ENCODE measurements around the gene CLEC4E.
"Not testable (repeated sequence)": the region's sequence is repeated elsewhere in the genome, so short reads cannot be mapped to it uniquely, and the experiment has no call there.

The CLEC4E gene

DNA sequence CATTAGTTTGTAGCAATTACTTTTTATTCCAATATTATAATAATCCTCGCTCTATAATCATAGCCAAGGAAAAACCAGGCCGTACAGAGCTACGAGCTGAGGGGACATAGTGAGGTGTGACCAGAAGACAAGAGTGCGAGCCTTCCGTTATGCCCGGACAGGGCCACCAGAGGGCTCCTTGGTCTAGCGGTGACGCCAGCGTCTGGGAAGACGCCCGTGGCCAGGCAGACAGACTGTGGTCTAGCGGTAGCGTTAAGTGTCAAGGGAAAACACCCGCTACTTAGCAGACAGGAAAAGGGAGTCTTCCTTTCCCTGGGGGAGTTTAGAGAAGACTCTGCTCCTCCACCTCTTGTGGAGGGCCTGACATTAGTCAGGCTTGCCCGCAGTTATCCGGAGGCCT, 2.9 kb downstream of the CLEC4E start:
- not testable (repeated sequence) for DNase-seq (ENCODE audit: low spot score)

DNA sequence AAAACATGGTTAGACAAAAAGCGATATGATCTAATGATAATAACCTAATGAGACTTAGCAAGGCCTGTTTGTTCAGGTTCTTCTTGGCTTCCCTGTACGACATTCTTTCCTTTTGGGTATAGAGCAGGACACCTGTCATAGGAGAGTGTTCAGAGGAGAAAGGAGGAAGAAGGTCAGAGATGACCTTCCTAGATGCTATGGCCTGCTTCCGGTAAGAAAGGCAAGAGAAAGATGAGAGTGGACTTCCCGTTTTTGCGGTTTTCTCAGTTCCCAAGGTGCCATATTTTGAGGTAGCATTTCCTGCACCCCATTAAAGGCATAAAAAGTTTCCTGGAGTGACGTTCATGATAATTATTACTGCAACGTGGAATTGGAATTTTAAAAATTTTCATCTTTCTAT, 8.7 kb downstream of the CLEC4E start:
- DNase-seq (ENCODE audit: low spot score) = no peak

DNA sequence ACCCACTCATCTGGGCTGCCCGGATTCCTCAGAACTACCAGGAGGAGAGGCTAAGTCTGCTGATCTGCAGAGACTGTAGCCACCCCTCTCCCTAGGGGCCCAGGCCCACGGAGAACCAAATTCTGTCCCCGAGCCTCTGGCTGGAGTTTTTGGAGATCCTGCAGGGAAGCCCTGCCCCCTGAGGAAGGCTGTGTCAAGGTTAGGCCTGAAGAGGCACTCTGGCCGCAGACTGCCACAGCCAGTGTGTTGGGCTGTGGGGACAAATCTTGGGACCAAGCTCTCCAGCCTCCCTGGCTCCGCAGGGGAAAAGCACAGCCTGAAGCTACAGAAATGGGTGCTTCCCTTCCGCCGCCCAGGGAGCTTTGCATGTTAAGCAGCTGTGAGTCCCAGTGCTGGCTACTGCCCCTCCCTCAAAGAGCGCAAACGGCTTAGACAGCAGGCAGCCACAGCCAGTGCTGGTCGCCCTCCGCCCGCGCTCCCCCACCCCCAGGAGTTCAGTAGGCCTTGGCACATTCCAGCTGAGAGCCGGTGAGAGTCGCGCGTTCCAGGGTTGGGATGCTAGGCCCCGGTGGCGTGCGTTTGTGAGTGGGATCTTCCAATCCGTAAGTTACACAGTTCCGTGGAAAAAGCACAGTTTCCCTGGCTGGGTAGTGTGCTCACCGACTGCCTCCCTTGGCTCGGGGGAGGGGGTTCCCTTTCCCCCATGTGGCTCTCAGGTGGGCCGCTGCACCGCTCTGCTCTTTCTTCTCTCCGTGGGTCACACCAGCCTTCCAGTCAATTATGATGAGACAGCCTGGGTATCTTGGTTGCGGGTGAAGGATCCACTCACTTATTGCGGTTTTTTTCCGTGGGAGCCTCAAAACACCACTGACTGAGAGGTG, 13.2 kb downstream of the CLEC4E start:
- no peak for DNase-seq (ENCODE audit: low spot score)

DNA sequence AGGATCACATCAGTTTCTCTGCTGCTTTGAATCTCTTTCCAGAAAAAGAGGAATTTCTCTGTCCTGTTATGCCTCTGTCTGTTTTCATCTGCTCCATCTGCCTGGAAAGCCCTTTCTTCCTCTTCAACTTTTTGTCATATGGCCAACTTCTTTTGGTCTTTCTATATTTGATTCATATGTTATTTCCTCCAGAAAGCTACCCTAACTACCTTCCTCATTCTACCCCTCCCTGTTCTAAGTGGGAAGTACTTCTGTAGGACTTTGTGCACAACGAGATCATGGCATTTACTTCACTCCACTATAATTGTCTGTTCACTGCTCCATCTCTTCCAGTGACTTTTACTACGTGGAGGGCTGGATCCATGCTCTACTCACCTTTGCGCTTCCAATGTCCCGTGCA, 21.5 kb downstream of the CLEC4E start:
- no peak for DNase-seq (ENCODE audit: low spot score)

DNA sequence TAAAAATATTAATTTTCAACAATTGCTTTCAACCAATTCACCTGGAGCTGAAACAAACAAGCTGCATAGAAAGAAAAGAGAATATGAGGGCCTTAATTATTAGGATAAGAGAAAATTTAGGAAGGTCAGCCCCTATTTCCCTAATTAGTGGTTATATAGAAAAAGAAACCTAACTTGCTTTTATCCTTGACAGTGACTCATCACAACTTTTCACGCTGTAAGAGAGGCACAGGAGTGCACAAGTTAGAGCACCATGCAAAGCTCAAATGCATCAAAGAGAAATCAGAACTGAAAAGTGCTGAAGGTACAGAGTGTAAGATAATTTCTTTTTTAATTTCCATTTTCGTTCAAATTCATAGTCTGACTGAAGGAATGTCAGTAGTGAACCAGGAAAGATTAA, 22.7 kb downstream of the CLEC4E start:
- DNase-seq (ENCODE audit: low spot score) = no peak

DNA sequence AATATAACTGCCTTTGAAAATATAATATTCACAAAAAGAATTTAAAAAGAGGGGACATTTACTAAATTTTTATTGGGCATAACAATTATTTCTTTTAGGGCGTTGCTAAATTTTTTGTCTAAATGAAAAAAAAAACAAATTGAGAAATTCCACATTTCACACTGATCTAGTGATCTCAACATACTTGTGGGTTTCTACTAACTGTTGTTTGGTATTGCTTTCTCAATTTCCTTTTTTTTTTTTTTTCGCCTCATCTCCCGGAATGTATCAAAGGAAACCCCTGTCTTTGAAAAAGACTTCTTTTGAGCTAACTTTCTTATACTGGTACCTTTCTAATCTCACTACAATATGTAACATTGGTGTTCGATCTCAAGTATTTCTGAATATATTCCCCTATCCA, 27.4 kb downstream of the CLEC4E start, which contains the start of gene CLEC4D:
Gene CLEC4D (plus strand): TSS at position 248 of the 400 bp plus-strand sequence. CDS start 230 bp downstream, outside the sequence.
- no peak for DNase-seq (ENCODE audit: low spot score)

DNA sequence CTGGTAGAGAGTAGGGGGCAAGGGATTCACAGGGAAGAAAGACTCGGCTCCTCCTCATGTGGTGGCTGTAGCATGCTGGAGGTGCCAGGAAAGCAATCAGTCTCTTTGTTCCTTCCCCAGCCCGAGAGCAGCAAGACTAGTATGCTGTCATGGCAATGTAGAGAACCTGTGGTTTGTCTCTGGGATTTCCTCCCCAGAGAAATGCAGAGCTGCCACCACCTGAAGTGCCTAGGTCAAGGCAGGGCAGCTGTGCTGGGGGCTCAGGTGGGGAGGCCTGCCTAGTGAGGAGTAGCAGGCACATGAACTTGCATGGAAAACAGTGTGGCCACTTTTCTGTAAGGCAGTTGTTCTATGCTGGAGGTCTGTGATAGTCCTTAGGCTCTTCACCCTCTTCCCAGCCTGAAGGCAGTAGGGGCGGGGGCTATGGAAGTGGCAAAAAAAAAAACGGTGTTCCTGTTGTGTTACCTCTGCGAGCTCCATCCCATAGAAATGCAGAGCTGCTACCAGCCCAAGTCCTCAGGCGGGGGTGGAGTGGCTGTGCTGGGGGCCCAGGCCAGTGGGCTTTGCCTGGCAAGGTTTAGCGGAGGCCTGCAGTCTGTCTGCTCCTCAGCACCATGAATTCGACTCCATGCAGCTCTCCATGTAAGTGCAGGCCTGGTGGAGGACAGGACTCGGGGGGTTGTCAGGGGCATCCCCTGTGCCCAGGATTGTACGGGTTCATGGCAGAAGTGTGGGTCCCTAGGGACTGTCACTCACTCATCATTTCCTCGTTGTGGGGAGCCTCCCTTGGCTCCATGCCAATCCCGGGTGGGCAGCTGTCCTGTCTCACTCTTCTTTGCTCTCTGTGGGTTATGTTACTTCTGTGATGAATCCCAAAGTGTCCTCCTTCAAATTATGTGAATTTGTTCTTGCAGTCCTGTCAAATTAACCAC, 31.5 kb downstream of the CLEC4E start:
- no peak for DNase-seq (ENCODE audit: low spot score)

DNA sequence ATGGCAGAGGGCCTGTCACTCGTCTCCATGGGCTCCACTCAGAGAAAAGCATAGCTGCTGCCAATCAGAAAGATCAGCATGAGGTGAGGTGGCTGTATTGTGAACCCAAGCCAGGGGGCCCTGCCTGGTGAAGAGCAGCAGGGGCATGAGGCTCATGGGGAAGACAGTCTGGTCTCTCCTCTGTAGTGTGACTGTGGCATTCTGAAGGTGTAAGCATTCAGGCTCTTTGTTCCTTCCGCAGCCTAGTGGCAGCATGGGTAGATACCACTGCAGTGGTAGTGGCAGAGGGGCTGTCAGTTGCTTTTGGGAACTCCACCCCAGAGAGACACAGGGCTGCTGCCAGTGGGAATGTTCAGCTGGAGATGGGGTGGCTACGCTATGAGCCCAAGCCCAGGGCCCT, 32.5 kb downstream of the CLEC4E start:
- no peak for DNase-seq (ENCODE audit: low spot score)

DNA sequence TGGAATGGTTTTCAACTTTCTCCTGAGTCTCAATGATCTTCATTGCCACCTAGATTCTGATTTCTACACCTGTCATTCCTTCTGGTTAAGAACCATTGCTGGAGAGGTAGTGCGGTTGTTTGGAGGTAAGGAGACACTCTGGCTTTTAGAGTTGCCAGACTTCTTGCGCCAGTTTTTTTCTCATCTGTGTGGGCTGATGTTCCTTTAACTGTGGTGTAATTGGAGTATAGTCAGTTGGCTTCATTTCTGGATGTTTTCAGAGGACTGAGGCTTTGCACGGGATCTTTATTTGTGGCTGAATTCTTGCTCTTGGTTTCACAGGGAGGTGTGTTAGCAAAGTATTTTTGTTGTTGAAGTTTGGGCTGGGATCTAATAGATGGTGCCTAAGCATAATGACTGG, 33.1 kb downstream of the CLEC4E start:
- no peak for DNase-seq (ENCODE audit: low spot score)

DNA sequence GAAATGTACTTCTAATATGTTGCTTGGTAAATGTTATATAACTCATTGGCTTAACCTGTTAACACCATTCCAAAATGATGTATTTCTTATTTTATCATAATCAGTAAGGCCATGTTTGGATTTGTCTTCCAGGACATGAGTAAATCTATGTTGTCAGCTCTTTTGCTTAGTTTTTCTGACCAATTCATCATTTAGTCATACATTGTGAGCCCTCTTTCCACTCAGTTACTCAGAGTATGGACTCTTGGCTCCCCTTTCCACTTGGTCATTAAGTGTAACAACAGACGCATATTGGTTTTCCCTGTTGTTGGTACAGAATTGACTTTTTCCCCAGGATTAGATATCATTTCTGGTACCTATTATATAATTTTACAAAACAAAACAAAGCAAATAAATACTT, 36.4 kb downstream of the CLEC4E start:
- no peak for DNase-seq (ENCODE audit: low spot score)

DNA sequence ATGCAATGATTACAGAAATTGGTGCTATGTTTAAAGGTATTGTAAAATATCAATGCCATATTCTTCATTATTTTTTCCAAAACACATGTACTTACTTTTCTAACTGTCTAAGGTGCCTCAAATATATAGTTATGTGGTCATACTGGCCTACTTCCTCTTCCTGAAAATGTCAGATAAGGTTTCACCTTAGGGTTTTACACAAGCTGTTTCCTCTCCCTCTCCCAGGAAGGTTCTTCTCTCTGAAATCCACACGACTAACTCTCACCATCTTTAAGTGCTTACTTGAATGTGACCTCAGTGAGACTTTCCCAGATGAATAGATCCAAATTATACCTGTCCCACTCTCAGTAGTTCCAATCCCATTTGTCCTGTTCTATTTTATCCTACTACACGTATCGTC, 39.0 kb downstream of the CLEC4E start:
- DNase-seq (ENCODE audit: low spot score) = no peak

DNA sequence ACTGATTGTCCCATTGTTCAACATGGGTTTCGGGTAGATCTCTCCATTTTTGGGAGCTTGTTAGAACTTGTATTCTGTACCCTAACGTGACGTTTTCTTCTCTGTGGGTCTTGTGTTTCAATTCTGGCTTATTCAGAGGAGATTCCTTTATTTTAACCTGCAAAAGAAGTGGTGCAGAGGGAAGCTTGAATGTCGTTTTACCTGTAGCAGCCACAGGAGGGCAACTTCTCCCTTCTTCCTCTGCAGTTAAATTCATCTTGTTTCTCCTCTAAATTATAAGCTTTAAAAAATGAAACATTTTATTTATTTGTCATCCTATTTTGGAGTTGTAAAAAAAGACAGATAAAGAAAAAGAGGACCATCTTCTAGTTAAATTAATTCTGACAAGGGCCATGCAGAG, 41.1 kb downstream of the CLEC4E start:
- no peak for DNase-seq (ENCODE audit: low spot score)

DNA sequence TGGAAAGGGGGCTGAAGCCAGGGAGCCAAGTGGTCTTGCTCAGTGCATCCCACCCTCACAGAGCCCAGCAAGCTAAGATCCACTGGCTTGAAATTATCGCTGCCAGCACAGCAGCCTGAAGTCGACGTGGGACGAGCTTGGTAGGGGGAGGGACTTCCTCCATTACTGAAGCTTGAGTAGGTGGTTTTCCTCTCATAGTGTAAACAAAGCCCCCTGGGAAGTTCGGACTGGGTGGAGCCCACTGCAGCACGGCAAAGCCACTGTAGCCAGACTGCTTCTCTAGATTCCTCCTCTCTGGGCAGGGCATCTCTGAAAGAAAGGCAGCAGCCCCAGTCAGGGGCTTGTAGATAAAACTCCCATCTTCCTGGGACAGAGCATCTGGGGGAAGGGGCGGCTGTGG, 44.6 kb downstream of the CLEC4E start:
- DNase-seq (ENCODE audit: low spot score) = not testable (repeated sequence)

DNA sequence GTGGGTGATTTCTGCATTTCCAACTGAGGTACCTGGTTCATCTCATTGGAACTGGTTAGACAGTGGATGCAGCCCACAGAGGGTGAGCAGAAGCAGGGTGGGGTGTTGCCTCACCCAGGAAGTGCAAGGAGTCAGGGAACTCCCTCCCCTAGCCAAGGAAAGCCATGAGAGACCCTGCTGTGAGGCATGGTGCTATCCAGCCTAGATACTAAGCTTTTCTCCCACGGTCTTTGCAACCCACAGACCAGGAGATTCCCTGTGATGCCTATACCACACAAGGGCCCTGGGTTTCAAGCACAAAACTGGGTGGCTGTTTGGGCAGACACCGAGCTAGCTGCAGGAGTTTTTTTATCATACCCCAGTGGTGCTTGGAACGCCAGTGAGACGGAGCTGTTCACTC, 45.0 kb downstream of the CLEC4E start:
- DNase-seq (ENCODE audit: low spot score) = not testable (repeated sequence)

DNA sequence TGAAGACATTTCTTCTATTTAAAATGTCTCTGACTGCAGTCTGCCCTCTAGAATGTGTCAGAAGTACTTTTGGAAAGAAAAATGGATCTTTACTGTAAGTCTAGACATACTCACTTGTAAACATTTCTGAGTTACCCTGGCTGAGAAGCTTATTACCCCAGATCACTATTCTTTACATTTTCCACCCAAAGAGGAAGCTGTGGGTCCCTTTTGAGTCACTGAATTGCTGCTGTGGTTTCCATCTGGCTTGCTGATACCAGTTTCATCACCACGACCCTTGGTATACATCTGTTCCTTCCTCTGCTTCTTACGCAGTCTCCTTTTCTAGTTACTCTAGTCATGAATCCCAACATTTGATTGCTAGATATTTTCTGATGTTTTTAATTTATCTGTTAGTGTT, 47.6 kb downstream of the CLEC4E start:
- no peak for DNase-seq (ENCODE audit: low spot score)

DNA sequence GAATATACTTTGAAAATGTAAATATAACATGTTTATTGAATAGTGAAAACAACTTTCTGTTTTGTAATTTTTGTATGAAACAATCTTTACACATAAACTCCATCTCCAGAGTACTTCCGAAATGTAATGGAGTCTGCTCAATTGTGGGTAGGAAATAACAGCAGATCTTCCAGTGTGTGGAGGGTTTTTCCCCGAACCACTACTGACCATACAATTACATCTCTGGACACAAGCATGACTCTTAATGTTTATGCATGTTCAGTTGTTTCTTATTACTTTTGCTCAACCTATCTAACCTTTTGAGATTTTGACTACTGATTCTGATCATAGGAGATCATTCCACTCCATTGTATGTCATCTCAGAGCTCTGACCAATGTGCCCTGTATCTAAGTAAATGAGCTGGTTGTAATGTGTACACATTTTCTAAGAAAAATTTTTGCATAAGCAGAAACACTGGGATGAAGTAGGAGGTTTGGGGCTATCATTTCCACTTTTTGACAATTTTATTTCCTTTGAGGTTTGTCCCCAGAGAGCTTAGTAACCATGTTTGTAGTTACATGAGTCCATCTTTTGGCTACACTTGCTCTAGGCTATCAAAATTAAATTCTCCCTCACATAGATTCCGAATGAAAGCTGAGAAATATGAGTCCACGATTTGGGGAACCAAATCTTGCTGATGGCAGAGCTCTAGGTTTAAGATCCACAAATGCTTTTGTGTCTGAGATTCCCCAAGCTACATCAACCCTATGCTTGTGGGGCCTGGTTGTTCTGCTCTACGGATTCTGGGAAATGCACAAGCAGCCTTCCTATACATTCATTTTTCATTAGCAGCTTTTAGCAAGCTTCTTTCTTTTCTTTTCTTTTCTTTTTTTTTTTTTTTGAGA, 48.8 kb downstream of the CLEC4E start:
- no peak for DNase-seq (ENCODE audit: low spot score)
